CD4-positive, alpha-beta T cell treated with Interleukin-12 subunit alpha and Interleukin-12 subunit beta, for 1 hour (primary cell): ENCODE results near the gene AMH.
"Not testable (repeated sequence)": the region's sequence is repeated elsewhere in the genome, so short reads cannot be mapped to it uniquely, and the experiment has no call there.

Experiments
- DNase-seq: peaks from one replicate; pipeline ENCODE4 v3.0.0-alpha.2; 2020

The AMH gene

GRCh38 chr19:2249010-2249866, at the start of gene AMH:
AMH (plus strand) TSS chr19:2249323; CDS start chr19:2249333, 10 bp downstream.
- DNase-seq = no peak

- no peak for DNase-seq
Measured at GRCh38 chr19:2199861-2200623, 49.1 kb upstream of the AMH start.

- not testable (repeated sequence) for DNase-seq
Measured at GRCh38 chr19:2200624-2201294, 48.4 kb upstream of the AMH start.

- no peak for DNase-seq
Measured at GRCh38 chr19:2201473-2202148, 47.5 kb upstream of the AMH start.

- DNase-seq = no peak
Measured at GRCh38 chr19:2202366-2202765, 46.8 kb upstream of the AMH start.

- no peak for DNase-seq
Measured at GRCh38 chr19:2207008-2207407, 42.1 kb upstream of the AMH start.

GRCh38 chr19:2207991-2208860, 40.9 kb upstream of the AMH start:
- peak; percentile 23 for DNase-seq

GRCh38 chr19:2208975-2209374, 40.1 kb upstream of the AMH start:
- no peak for DNase-seq

GRCh38 chr19:2209408-2209807, 39.7 kb upstream of the AMH start:
- no peak for DNase-seq

GRCh38 chr19:2210206-2210605, 38.9 kb upstream of the AMH start:
- DNase-seq = no peak

GRCh38 chr19:2210987-2211740, 38.0 kb upstream of the AMH start:
- no peak for DNase-seq

GRCh38 chr19:2212861-2213711, 36.0 kb upstream of the AMH start:
- DNase-seq = no peak

GRCh38 chr19:2213799-2214198, 35.3 kb upstream of the AMH start:
- DNase-seq = no peak

- no peak for DNase-seq
Measured at GRCh38 chr19:2214251-2214650, 34.9 kb upstream of the AMH start.

- peak; percentile 44 for DNase-seq
Measured at GRCh38 chr19:2215281-2215751, 33.8 kb upstream of the AMH start.

- DNase-seq = no peak
Measured at GRCh38 chr19:2216361-2217225, 32.5 kb upstream of the AMH start.

GRCh38 chr19:2217591-2217990, 31.5 kb upstream of the AMH start:
- DNase-seq = no peak

GRCh38 chr19:2219726-2220125, 29.4 kb upstream of the AMH start:
- no peak for DNase-seq

GRCh38 chr19:2221250-2221831, 27.8 kb upstream of the AMH start:
- no peak for DNase-seq
